Endothelial cell of umbilical vein (primary cell): Measurements from ENCODE around the gene NOP58. TPM values are rescaled to one million over a fixed set of nuclear protein-coding genes. Genes with fewer than 3 reads are reported as not detected.
A peak's percentile ranks its signal among the peaks of the same experiment; 100 is the strongest.

Source experiments
- BruUV-seq: library from RNA; stranded (reverse); fragments of 400-500 nt; replicated peaks from 2 replicates; lab custom pipeline; 2021; lab: Mats Ljungman, UMichigan
- CTCF ChIA-PET: fragments of 300-600, 350-600 bp; sonication (Branson Sonifier 250); formaldehyde crosslinking; loops from one replicate; lab custom pipeline; 2021; ENCODE audit warnings: antibody characterized with exemption, inconsistent platforms; lab: Charles Lee
- POLR2A ChIA-PET: fragments of 300-600, 350-600 bp; sonication (Branson Sonifier 250); formaldehyde crosslinking; loops from one replicate; lab custom pipeline; 2021; ENCODE audit warnings: antibody characterized with exemption, inconsistent platforms; lab: Charles Lee
- DNase-seq: peaks from one replicate; pipeline ENCODE4 v3.0.0-alpha.2; 2011; ENCODE audit warnings: low read depth, low spot score
- FAIRE-seq: peaks from 2 replicates; lab custom pipeline; 2011; peaks lifted over from hg19 to GRCh38; lab: Jason Lieb, UNC
- H2AFZ ChIP-seq: 2 replicates; pipeline ENCODE4 v1.6.0; 2012; ENCODE audit warnings: low read depth, low read length, control low read depth, inconsistent platforms
- H3K27ac ChIP-seq: 2 replicates; pipeline ENCODE4 v1.5.1; 2011; ENCODE audit warnings: low read depth, mild to moderate bottlenecking, control low read depth, low read length, moderate library complexity; ENCODE audit not compliant: insufficient read depth
- H3K27me3 ChIP-seq, 2 experiments: 2 replicates each; pipeline versions ENCODE4 v1.6.0 to v1.6.1; 2011; ENCODE audit warnings: low read length in 2 of 2, mixed read lengths in 1 of 2; ENCODE audit not compliant: control insufficient read depth in 2 of 2, insufficient read depth in 2 of 2
- H3K36me3 ChIP-seq, 2 experiments: 2 replicates in 1 of 2; 3 replicates in 1 of 2; pipeline ENCODE4 v1.5.1; 2011; ENCODE audit warnings: low read length in 2 of 2, mild to moderate bottlenecking in 1 of 2, moderate library complexity in 1 of 2; ENCODE audit not compliant: control insufficient read depth in 2 of 2, insufficient read depth in 2 of 2; ENCODE audit errors: extremely low read depth in 1 of 2
- H3K4me1 ChIP-seq: 3 replicates; pipeline ENCODE4 v1.5.1; 2011; ENCODE audit warnings: mild to moderate bottlenecking, low read length; ENCODE audit not compliant: control insufficient read depth, insufficient read depth; ENCODE audit errors: extremely low read depth
- H3K4me2 ChIP-seq: 2 replicates; pipeline ENCODE4 v1.6.1; 2011; ENCODE audit warnings: low read length, control low read depth, mixed read lengths; ENCODE audit not compliant: insufficient read depth
- H3K4me3 ChIP-seq, 3 experiments: fragments of 200-600 bp in 1 of 3; sonication (generic), shearing (Covaris generic) in 1 of 3; replicated peaks in 1 of 3; 2 replicates each; pipeline ENCODE4 v1.5.1; 2011 to 2016; ENCODE audit warnings: control low read depth in 3 of 3, low read length in 3 of 3, mild to moderate bottlenecking in 2 of 3, inconsistent platforms in 1 of 3, low read depth in 1 of 3, moderate library complexity in 1 of 3; ENCODE audit not compliant: insufficient read depth in 1 of 3
- H3K79me2 ChIP-seq: 2 replicates; pipeline ENCODE4 v1.6.0; 2012; ENCODE audit warnings: low read length, inconsistent platforms; ENCODE audit not compliant: control insufficient read depth, insufficient read depth
- H3K9ac ChIP-seq: replicated peaks from 2 replicates; pipeline ENCODE3; 2011; ENCODE audit warnings: low read length, control low read depth; ENCODE audit not compliant: insufficient read depth; ENCODE audit errors: extremely low read depth
- H3K9me1 ChIP-seq: replicated peaks from 3 replicates; pipeline ENCODE4 v1.6.0; 2011; ENCODE audit warnings: mild to moderate bottlenecking, low read length; ENCODE audit not compliant: control insufficient read depth, insufficient read depth; ENCODE audit errors: extremely low read depth
- H3K9me3 ChIP-seq: replicated peaks from 2 replicates; pipeline ENCODE4 v1.5.1; 2012; ENCODE audit warnings: low read length, inconsistent platforms; ENCODE audit not compliant: control insufficient read depth, insufficient read depth
- H4K20me1 ChIP-seq: replicated peaks from 2 replicates; pipeline ENCODE3; 2011; ENCODE audit warnings: mild to moderate bottlenecking, low read length; ENCODE audit not compliant: control insufficient read depth, insufficient read depth; ENCODE audit errors: extremely low read depth
- EZH2 ChIP-seq: IDR thresholded peaks from 2 replicates; pipeline ENCODE4 v1.6.1; 2012; ENCODE audit warnings: borderline replicate concordance, low read depth, mild to moderate bottlenecking, moderate library complexity, low read length, inconsistent platforms; ENCODE audit not compliant: severe bottlenecking
- FOS ChIP-seq: IDR thresholded peaks from 2 replicates; pipeline ENCODE4 v1.6.1; 2011; ENCODE audit warnings: mild to moderate bottlenecking, low read length, moderate library complexity, borderline replicate concordance; ENCODE audit not compliant: insufficient read depth
- GATA2 ChIP-seq: IDR thresholded peaks from 2 replicates; pipeline ENCODE4 v1.7.0; 2011; ENCODE audit warnings: low read depth, mild to moderate bottlenecking, moderate library complexity, mixed read lengths, low read length; ENCODE audit not compliant: insufficient read length, insufficient read depth
- JUN ChIP-seq: IDR thresholded peaks from 2 replicates; pipeline ENCODE4 v1.6.1; 2011; ENCODE audit warnings: borderline replicate concordance, low read depth; ENCODE audit not compliant: insufficient read length, insufficient read depth
- MAX ChIP-seq: IDR thresholded peaks from 2 replicates; pipeline ENCODE4 v1.6.1; 2011; ENCODE audit not compliant: insufficient read depth, insufficient read length
- MYC ChIP-seq: IDR thresholded peaks from one replicate; pipeline ENCODE4 v1.6.1; 2011; ENCODE audit warnings: mild to moderate bottlenecking, low read depth, low read length
- POLR2A ChIP-seq: IDR thresholded peaks from 2 replicates; pipeline ENCODE4 v1.6.1; 2012; ENCODE audit warnings: low read depth, mild to moderate bottlenecking, control low read depth, low read length
- POLR2AphosphoS5 ChIP-seq: IDR thresholded peaks from 2 replicates; pipeline ENCODE4 v1.6.1; 2012; ENCODE audit warnings: low read depth, mild to moderate bottlenecking, control low read depth, low read length, moderate library complexity; ENCODE audit not compliant: insufficient read depth
- dilution Hi-C: fragments of 300-500 bp; cut with MboI; formaldehyde crosslinking; loops from one replicate; pipeline ENCODE4 v1.15.0; 2019; ENCODE audit warnings: low sequenced_read_pairs; ENCODE audit not compliant: extremely low pct_ligation_motif_present
- intact Hi-C: fragments of 100-400 bp; cut with micrococcal nuclease; formaldehyde crosslinking; loops from one replicate; pipeline ENCODE4 v1.10.0; 2022
- polyA plus RNA-seq, 4 experiments: library from polyadenylated mRNA; depleted of rRNA in 3 of 4; stranded (reverse) in 3 of 4; unstranded in 1 of 4; fragments of >200 nt; gene quantifications; 2 replicates each; pipeline versions ENCODE4 v1.2.1 to v1.2.3, GENCODE V29; 2011 to 2012; ENCODE audit warnings: missing spikeins in 1 of 4
- total RNA-seq: library from RNA; stranded (reverse); gene quantifications from 2 replicates; pipeline ENCODE4 v1.2.3, GENCODE V29; 2021

The NOP58 gene
- total and polyA plus RNA-seq, 2 donors (not counting 3 experiments of a cell fraction or from before 2014, with no cell fraction given), result 21.7 to 71.4 TPM

GRCh38 chr2:202339071-202339870 lies 73.7 kb downstream of the NOP58 start:
- no peaks in the 10 kb centered on the region for H3K36me3 ChIP-seq
- H3K4me2 ChIP-seq, result no peak overlapping the region
- FAIRE-seq (peak; percentile 95), DNase-seq (peak; percentile 80)
- ChIA-PET POLR2A (interaction anchor here (0.5 to 0.9 kb wide), 2 partner anchors 22 to 132 kb away, joined by 3 to 4 read pairs; no protein-coding TSS in a partner anchor), CTCF (interaction anchor here (0.7 to 2.0 kb wide), 12 partner anchors 11 to 155 kb away, joined by 3 to 18 read pairs (median 4); no protein-coding TSS in a partner anchor)
- H3K27me3 ChIP-seq, result no peaks in the 10 kb centered on the region
- TF ChIP-seq MAX, result peak; percentile 34
- TF ChIP-seq EZH2, result no peak
- TF ChIP-seq POLR2AphosphoS5, result no peak
- TF ChIP-seq FOS, result peak; percentile 76
- peak; percentile 23 for TF ChIP-seq MYC
- TF ChIP-seq GATA2, result no peak
- TF ChIP-seq POLR2A, result no peak
- peak; percentile 47 for TF ChIP-seq JUN
- no TSS peak for BruUV-seq
- no peaks in the 10 kb centered on the region for H3K79me2 ChIP-seq
- H3K9me1 ChIP-seq, result no peaks in the 10 kb centered on the region
- dilution Hi-C loops (no loop called here), intact Hi-C loops (loop anchor here (1.0 kb wide), 1 partner anchor 37 kb away; the partner anchor contains the start of gene BMPR2)
- H3K9ac ChIP-seq, result no peak overlapping the region
- no peak overlapping the region for H3K27ac ChIP-seq
- H3K4me3 ChIP-seq, result no peak overlapping the region
- no peak overlapping the region for H2AFZ ChIP-seq
- peaks cover 31% of the 10 kb centered on the region for H3K4me1 ChIP-seq
- no peaks in the 10 kb centered on the region for H3K9me3 ChIP-seq
- no peaks in the 10 kb centered on the region for H4K20me1 ChIP-seq
